GM12878 (cell line): Measurements from ENCODE around the gene JRKL. TPM values are rescaled to one million over a fixed set of nuclear protein-coding genes. Genes with fewer than 3 reads are reported as not detected.

ENCODE experiments used
- ATAC-seq: fragments of 200-7000 bp; cut with Tn5 transposase; 3 replicates; pipeline ENCODE4 v1.9.1; 2020; ENCODE audit warnings: mild to moderate bottlenecking, moderate library complexity
- BruUV-seq: library from RNA; stranded (reverse); fragments of 400-500 nt; replicated peaks from 2 replicates; lab custom pipeline; 2021; lab: Mats Ljungman, UMichigan
- CTCF ChIA-PET: fragments of 300-600 bp; sonication (Branson Sonifier 250); formaldehyde crosslinking; extraction: SDS; loops from one replicate; lab custom pipeline; 2021; ENCODE audit warnings: inconsistent platforms; lab: Yijun Ruan, JAX
- POLR2A ChIA-PET: fragments of 350-600 bp; formaldehyde crosslinking; extraction: SDS; loops from one replicate; lab custom pipeline; 2021; ENCODE audit warnings: inconsistent platforms; lab: Charles Lee
- RAD21 ChIA-PET: fragments of 300-600 bp; sonication (Branson Sonifier 250); formaldehyde crosslinking; loops from one replicate; lab custom pipeline; 2023; ENCODE audit warnings: antibody characterized with exemption; ENCODE audit not compliant: unreplicated experiment; lab: Charles Lee
- SMC1A ChIA-PET: fragments of 300-600 bp; sonication (Branson Sonifier 250); formaldehyde crosslinking; loops from one replicate; lab custom pipeline; 2023; ENCODE audit not compliant: unreplicated experiment, uncharacterized antibody; lab: Charles Lee
- DNase-seq: peaks from one replicate; pipeline ENCODE4 v3.0.0-alpha.2; 2011; ENCODE audit warnings: low read depth, low spot score
- FAIRE-seq: peaks from 3 replicates; lab custom pipeline; 2011; peaks lifted over from hg19 to GRCh38; lab: Jason Lieb, UNC
- H2AFZ ChIP-seq: 2 replicates; pipeline ENCODE4 v1.6.0; 2011; ENCODE audit warnings: low read depth, low read length, control low read depth; ENCODE audit not compliant: control insufficient read depth
- H3K27ac ChIP-seq: 2 replicates; pipeline ENCODE4 v1.5.1; 2011; ENCODE audit warnings: control low read depth; ENCODE audit not compliant: control insufficient read depth, insufficient read depth
- H3K27me3 ChIP-seq, 2 experiments: replicated peaks in 1 of 2; 2 replicates each; pipeline versions ENCODE4 v1.6.0 to v1.6.1; 2011; ENCODE audit warnings: low read length in 1 of 2; ENCODE audit not compliant: control insufficient read depth in 2 of 2, insufficient read depth in 2 of 2
- H3K36me3 ChIP-seq, 2 experiments: 2 replicates each; pipeline ENCODE4 v1.5.1; 2011; ENCODE audit warnings: low read length in 1 of 2; ENCODE audit not compliant: control insufficient read depth in 2 of 2, insufficient read depth in 2 of 2
- H3K4me1 ChIP-seq: 2 replicates; pipeline ENCODE4 v1.6.1; 2011; ENCODE audit warnings: mild to moderate bottlenecking, low read length, moderate library complexity, mixed read lengths; ENCODE audit not compliant: control insufficient read depth, insufficient read depth
- H3K4me2 ChIP-seq: 2 replicates; pipeline ENCODE4 v1.6.0; 2011; ENCODE audit warnings: control low read depth; ENCODE audit not compliant: control insufficient read depth, insufficient read depth
- H3K4me3 ChIP-seq: fragments of 200-600 bp; sonication (generic); 2 replicates; pipeline ENCODE4 v1.5.1; 2016
- H3K79me2 ChIP-seq: 2 replicates; pipeline ENCODE4 v1.6.0; 2011; ENCODE audit warnings: low read length; ENCODE audit not compliant: control insufficient read depth, insufficient read depth
- H3K9ac ChIP-seq: 2 replicates; pipeline ENCODE4 v1.8.0; 2011; ENCODE audit warnings: low read length, control low read depth, mixed read lengths; ENCODE audit not compliant: control insufficient read depth, insufficient read depth
- H3K9me3 ChIP-seq: replicated peaks from 3 replicates; pipeline ENCODE4 v1.5.1; 2011; ENCODE audit warnings: mild to moderate bottlenecking, low read length; ENCODE audit not compliant: control insufficient read depth, insufficient read depth
- H4K20me1 ChIP-seq: 2 replicates; pipeline ENCODE4 v1.6.0; 2011; ENCODE audit not compliant: control insufficient read depth, insufficient read depth
- ATF3 ChIP-seq: IDR thresholded peaks from 2 replicates; pipeline ENCODE4 v1.6.1; 2011; ENCODE audit warnings: low read depth, mild to moderate bottlenecking, low read length, moderate library complexity, borderline replicate concordance; ENCODE audit errors: extremely low read depth
- FOS ChIP-seq: IDR thresholded peaks from 3 replicates; pipeline ENCODE4 v1.6.1; 2011; ENCODE audit warnings: borderline replicate concordance; ENCODE audit not compliant: insufficient read length; ENCODE audit errors: extremely low read depth
- NBN ChIP-seq: fragments of 450-650 bp; IDR thresholded peaks from 2 replicates; pipeline ENCODE4 v1.6.1; 2016
- SMAD5 ChIP-seq: IDR thresholded peaks from 2 replicates; pipeline ENCODE4 v1.6.1; 2016; ENCODE audit warnings: antibody characterized with exemption, low read depth
- TCF12 ChIP-seq: IDR thresholded peaks from 2 replicates; pipeline ENCODE4 v1.6.1; 2011; ENCODE audit warnings: low read depth, mild to moderate bottlenecking, low read length
- ZBTB40 ChIP-seq: fragments of 450-650 bp; IDR thresholded peaks from 2 replicates; pipeline ENCODE4 v1.6.1; 2016; ENCODE audit warnings: mild to moderate bottlenecking, moderate library complexity, borderline replicate concordance
- WGBS: methylation state at CpG from one replicate; pipeline ENCODE4 v1.1.6; 2016; ENCODE audit warnings: low lambda C conversion rate; ENCODE audit not compliant: insufficient replicate concordance, insufficient coverage; ENCODE audit errors: missing lambda C conversion rate; 5-methylcytosine and 5-hydroxymethylcytosine counted together
- in situ Hi-C: fragments of 300-500 bp; cut with MboI; formaldehyde crosslinking; loops from 9 replicates; pipeline ENCODE4 v1.14.3; 2018; ENCODE audit warnings: mixed read lengths
- intact Hi-C: fragments of 100-400 bp; cut with micrococcal nuclease; formaldehyde crosslinking; loops from one replicate; pipeline ENCODE4 v1.14.2; 2022; ENCODE audit not compliant: unreplicated experiment
- polyA plus RNA-seq, 11 experiments: library from polyadenylated mRNA; depleted of rRNA in 4 of 11; unstranded in 6 of 11; stranded (reverse) in 5 of 11; fragments of >200 nt; fragmentation: Nextera tagmentation in 4 of 11; fragmentation: Illumina TruSeq in 1 of 11; extraction: Ambion mirVana in 4 of 11; extraction: Trizol in 1 of 11; gene quantifications; 1 replicate in 1 of 11; 2 replicates in 10 of 11; pipeline versions ENCODE4 v1.2.1 to v1.2.3, GENCODE V29; 2011 to 2016; ENCODE audit warnings: inconsistent platforms in 2 of 11, missing spikeins in 2 of 11, low read depth in 1 of 11
- total RNA-seq, 4 experiments: library from RNA; depleted of rRNA in 3 of 4; stranded (reverse); fragments of >200 nt in 3 of 4; fragmentation: Illumina TruSeq in 1 of 4; extraction: Trizol in 1 of 4; gene quantifications; 2 replicates each; pipeline versions ENCODE4 v1.2.1 to v1.2.3, GENCODE V29; 2013 to 2021

JRKL gene
- total and polyA plus RNA-seq, 10 of the 15 experiments (the other 5 are each of a cell fraction or from before 2014, with no cell fraction given): 3.8 to 12.4 (median 8.5) TPM

- POLR2A ChIA-PET: interaction anchor here (0.6 to 0.7 kb wide), 2 partner anchors 96 to 1796 kb away, joined by 3 to 5 read pairs; no protein-coding TSS in a partner anchor
Measured at GRCh38 chr11:96424693-96425092, 34.9 kb downstream of the JRKL start.

More at GRCh38 chr11:96424693-96425092, 34.9 kb downstream of the JRKL start:
- intact Hi-C loops (loop anchor here (5.0 to 10.0 kb wide), 3 partner anchors 632 to 1800 kb away; partner anchors contain the start of gene CEP57), in situ Hi-C loops (loop anchor here (5.0 kb wide), 1 partner anchor 1272 kb away; no protein-coding TSS in a partner anchor)
- no peak for FAIRE-seq
- Histone ChIP-seq H2AFZ (no peak overlapping the region), H3K4me2 (no peak overlapping the region), H4K20me1 (no peaks in the 10 kb centered on the region), H3K27ac (no peak overlapping the region), H3K4me1 (no peaks in the 10 kb centered on the region), H3K4me3 (no peak overlapping the region), H3K9me3 (no peaks in the 10 kb centered on the region), H3K9ac (no peak overlapping the region), H3K27me3 (no peaks in the 10 kb centered on the region), H3K36me3 (no peaks in the 10 kb centered on the region), H3K79me2 (no peaks in the 10 kb centered on the region)
- WGBS: 0% methylated on average over 2 of the region's 2 CpGs
- ATAC-seq: no peak
- SMC1A ChIA-PET: interaction anchor here (0.6 to 2.6 kb wide), 16 partner anchors 10 to 1271 kb away, joined by 3 to 17 read pairs (median 4); partner anchors contain the start of gene MAML2
- no peak for TF ChIP-seq ZBTB40
- TF ChIP-seq TCF12: no peak
- no peak for TF ChIP-seq SMAD5
- no peak for TF ChIP-seq ATF3
- no peak for TF ChIP-seq FOS
- TF ChIP-seq NBN: no peak
- no peak for DNase-seq
- CTCF ChIA-PET: interaction anchor here (0.6 to 2.9 kb wide), 20 partner anchors 8 to 1274 kb away, joined by 3 to 34 read pairs (median 4); partner anchors contain the start of gene MAML2
- RAD21 ChIA-PET: interaction anchor here (0.6 to 2.5 kb wide), 12 partner anchors 31 to 1273 kb away, joined by 3 to 14 read pairs (median 4); partner anchors contain the start of gene MAML2
- BruUV-seq: no TSS peak
